Ascending aorta (tissue), 2 donors: ENCODE results near the gene ISG20. TPM values are rescaled to one million over a fixed set of nuclear protein-coding genes. Genes with fewer than 3 reads are reported as not detected.

Experiments used
- DNase-seq, 2 donors: peaks; one replicate each; pipeline ENCODE4 v3.0.0-alpha.2; 2019; ENCODE audit warnings: low spot score in 2 of 2
- H3K27ac ChIP-seq, 2 donors: fragments of 200-600 bp; sonication (generic); one replicate each; pipeline ENCODE4 v1.5.1; 2016 to 2017; ENCODE audit warnings: mild to moderate bottlenecking in 1 of 2
- H3K27me3 ChIP-seq: fragments of 200-600 bp; sonication (generic); one replicate; pipeline ENCODE4 v1.5.1; 2017
- H3K36me3 ChIP-seq, 2 donors: fragments of 200-600 bp; sonication (generic); one replicate each; pipeline ENCODE4 v1.5.1; 2016
- H3K4me1 ChIP-seq, 2 donors: fragments of 200-600 bp; sonication (generic); one replicate each; pipeline ENCODE4 v1.5.1; 2016 to 2017; ENCODE audit warnings: mild to moderate bottlenecking in 1 of 2
- H3K4me3 ChIP-seq, 2 donors: fragments of 200-600 bp; sonication (generic); one replicate each; pipeline ENCODE4 v1.5.1; 2016 to 2017; ENCODE audit warnings: mild to moderate bottlenecking in 1 of 2
- H3K9me3 ChIP-seq, 2 donors: fragments of 200-600 bp; sonication (generic); one replicate each; pipeline ENCODE4 v1.5.1; 2016
- CTCF ChIP-seq, 3 experiments: fragments of 200-600 bp in 2 of 3; fragments of 450-650 bp in 1 of 3; sonication (generic) in 2 of 3; IDR thresholded peaks; one replicate each; pipeline ENCODE4 v1.5.1; 2016 to 2019; ENCODE audit warnings: antibody characterized with exemption in 3 of 3, mild to moderate bottlenecking in 1 of 3, moderate library complexity in 1 of 3
- intact Hi-C: fragments of 100-400 bp; cut with DNase I; formaldehyde crosslinking; loops from one replicate; pipeline ENCODE4 v1.15.1; 2023
- total RNA-seq: library from RNA; depleted of rRNA; stranded (reverse); fragments of >200 nt; gene quantifications from one replicate; pipeline ENCODE4 v1.1.0, GENCODE V29; 2016

The ISG20 gene
- total RNA-seq, 1 donor from 2014 or later: 5.3 TPM

- TF ChIP-seq CTCF (IDR thresholded peaks at IDR 0.05): peak; percentile 43 to 60 (median 58)
- Histone ChIP-seq H3K9me3 (no peaks in the 10 kb centered on the region), H3K4me3 (peak overlapping the region in 1 of 2 donors; percentile 48), H3K27me3 (no peaks in the 10 kb centered on the region), H3K27ac (peak overlapping the region; percentile 31 to 40), H3K36me3 (peaks cover 27 to 35% of the 10 kb centered on the region in 2 donors), H3K4me1 (peaks cover 5 to 26% of the 10 kb centered on the region in 2 donors)
- intact Hi-C loops: loop anchor here (10.0 kb wide), 1 partner anchor 570 kb away; no protein-coding TSS in a partner anchor
- DNase-seq: peak in 1 of 2 donors; percentile 60
Measured at GRCh38 chr15:88624156-88624970, 14.5 kb upstream of the ISG20 start.

GRCh38 chr15:88624971-88625490, 13.8 kb upstream of the ISG20 start:
- no peak for TF ChIP-seq CTCF (IDR thresholded peaks at IDR 0.05)
- Histone ChIP-seq H3K4me1 (peaks cover 5 to 26% of the 10 kb centered on the region in 2 donors), H3K27ac (peak overlapping the region in 1 of 2 donors; percentile 40), H3K36me3 (peaks cover 34 to 42% of the 10 kb centered on the region in 2 donors), H3K27me3 (no peaks in the 10 kb centered on the region), H3K4me3 (peak overlapping the region in 1 of 2 donors; percentile 48), H3K9me3 (no peaks in the 10 kb centered on the region)
- DNase-seq: no peak
- intact Hi-C loops: loop anchor here (10.0 kb wide), 1 partner anchor 570 kb away; no protein-coding TSS in a partner anchor

- no peaks in the 10 kb centered on the region for H3K9me3 ChIP-seq
- H3K4me3 ChIP-seq: no peak overlapping the region
- no peak overlapping the region for H3K27ac ChIP-seq
- peaks cover 5 to 23% of the 10 kb centered on the region in 2 donors for H3K4me1 ChIP-seq
- DNase-seq: no peak
- intact Hi-C loops: loop anchor here (10.0 kb wide), 1 partner anchor 569 kb away; no protein-coding TSS in a partner anchor
- TF ChIP-seq CTCF (IDR thresholded peaks at IDR 0.05): no peak
- H3K36me3 ChIP-seq: peaks cover 41 to 53% of the 10 kb centered on the region in 2 donors
- H3K27me3 ChIP-seq: no peaks in the 10 kb centered on the region
Measured at GRCh38 chr15:88625943-88626741, 12.7 kb upstream of the ISG20 start.

- Histone ChIP-seq H3K9me3 (no peaks in the 10 kb centered on the region), H3K36me3 (peaks cover 49 to 65% of the 10 kb centered on the region in 2 donors), H3K4me1 (peaks cover 5 to 17% of the 10 kb centered on the region in 2 donors), H3K27ac (no peak overlapping the region), H3K4me3 (no peak overlapping the region), H3K27me3 (no peaks in the 10 kb centered on the region)
- no peak for TF ChIP-seq CTCF (IDR thresholded peaks at IDR 0.05)
- intact Hi-C loops: loop anchor here (10.0 kb wide), 1 partner anchor 567 kb away; no protein-coding TSS in a partner anchor
- no peak for DNase-seq
Measured at GRCh38 chr15:88627463-88627862, 11.4 kb upstream of the ISG20 start.

- intact Hi-C loops: loop anchor here (10.0 kb wide), 1 partner anchor 567 kb away; no protein-coding TSS in a partner anchor
- peaks cover 49 to 70% of the 10 kb centered on the region in 2 donors for H3K36me3 ChIP-seq
- no peak for DNase-seq
- no peak overlapping the region for H3K4me3 ChIP-seq
- no peak overlapping the region for H3K27ac ChIP-seq
- H3K9me3 ChIP-seq: no peaks in the 10 kb centered on the region
- TF ChIP-seq CTCF (IDR thresholded peaks at IDR 0.05): no peak
- peaks cover 3 to 11% of the 10 kb centered on the region in 2 donors for H3K4me1 ChIP-seq
- no peaks in the 10 kb centered on the region for H3K27me3 ChIP-seq
Measured at GRCh38 chr15:88628018-88628654, 10.7 kb upstream of the ISG20 start.
